Memory B cell (primary cell): ENCODE results near the gene PTPRN2.

Experiments
- ATAC-seq: fragments of 150-1000 bp; cut with Tn5 transposase; 2 replicates; pipeline ENCODE4 v1.10.0; 2021; ENCODE audit warnings: low read depth, mild to moderate bottlenecking, moderate library complexity
- DNase-seq, 2 donors: peaks; one replicate each; pipeline ENCODE4 v3.0.0; 2022; ENCODE audit warnings: low spot score in 2 of 2
- H3K27ac Mint-ChIP-seq: one replicate; pipeline ENCODE4 v1.8.0; 2022; ENCODE audit warnings: mild to moderate bottlenecking, moderate library complexity, mixed read lengths
- H3K27me3 Mint-ChIP-seq: one replicate; pipeline ENCODE4 v1.8.0; 2022; ENCODE audit warnings: mixed read lengths
- H3K36me3 Mint-ChIP-seq: one replicate; pipeline ENCODE4 v1.8.0; 2022; ENCODE audit warnings: mild to moderate bottlenecking, mixed read lengths
- H3K4me1 Mint-ChIP-seq: one replicate; pipeline ENCODE4 v1.8.0; 2022; ENCODE audit warnings: mixed read lengths
- H3K4me3 Mint-ChIP-seq: one replicate; pipeline ENCODE4 v1.8.0; 2022; ENCODE audit warnings: mild to moderate bottlenecking, moderate library complexity, mixed read lengths
- H3K9me3 Mint-ChIP-seq: one replicate; pipeline ENCODE4 v1.8.0; 2022; ENCODE audit warnings: mixed read lengths

Gene PTPRN2

DNA sequence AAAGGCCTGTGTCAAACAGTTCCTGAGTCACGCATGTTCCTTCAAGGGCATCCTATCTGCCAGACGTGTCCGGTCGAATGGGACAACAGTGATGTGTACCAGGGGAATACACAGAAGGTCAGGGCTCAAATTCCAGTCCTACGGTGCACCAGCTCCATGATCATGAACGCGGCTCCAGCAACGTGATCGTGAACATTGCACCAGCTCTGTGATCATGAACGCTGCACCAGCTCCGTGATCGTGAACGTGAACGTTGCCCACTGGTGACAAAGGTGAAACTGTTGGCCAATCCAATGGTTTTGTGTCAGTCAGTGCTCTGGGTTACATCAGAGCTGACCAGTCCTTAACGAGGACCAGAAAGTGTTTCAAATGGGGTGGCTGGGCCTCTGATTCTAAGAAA is 4.3 kb upstream of the PTPRN2 start:
- ATAC-seq (no peak), DNase-seq (no peak)
- H3K27ac Mint-ChIP-seq: no peak overlapping the region
- H3K27me3 Mint-ChIP-seq: peaks cover 11% of the 10 kb centered on the region
- H3K9me3 Mint-ChIP-seq: peaks cover 1% of the 10 kb centered on the region
- H3K4me3 Mint-ChIP-seq: no peak overlapping the region
- H3K36me3 Mint-ChIP-seq: peaks cover 4% of the 10 kb centered on the region
- no peaks in the 10 kb centered on the region for H3K4me1 Mint-ChIP-seq

DNA sequence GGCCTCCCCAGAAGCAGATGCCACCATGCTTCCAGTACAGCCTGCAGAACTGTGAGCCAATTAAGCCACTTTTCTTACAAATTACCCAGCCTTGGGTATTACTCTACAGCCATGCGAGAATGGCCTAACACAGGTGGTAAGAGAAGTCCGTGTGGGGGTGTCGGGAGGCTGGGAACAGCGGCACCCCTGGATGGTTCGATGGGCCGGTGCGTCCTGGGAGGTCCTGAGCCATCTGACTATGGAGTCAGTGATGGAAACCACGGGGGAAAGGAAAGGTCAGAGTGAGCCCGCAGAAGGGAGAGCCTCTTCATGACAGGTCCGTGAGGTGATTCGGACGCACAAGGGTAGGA is 2.5 kb upstream of the PTPRN2 start:
- DNase-seq (no peak), ATAC-seq (no peak)
- no peak overlapping the region for H3K4me3 Mint-ChIP-seq
- H3K36me3 Mint-ChIP-seq: peaks cover 4% of the 10 kb centered on the region
- H3K27ac Mint-ChIP-seq: no peak overlapping the region
- peaks cover 4% of the 10 kb centered on the region for H3K4me1 Mint-ChIP-seq
- peaks cover 17% of the 10 kb centered on the region for H3K27me3 Mint-ChIP-seq
- peaks cover 1% of the 10 kb centered on the region for H3K9me3 Mint-ChIP-seq

DNA sequence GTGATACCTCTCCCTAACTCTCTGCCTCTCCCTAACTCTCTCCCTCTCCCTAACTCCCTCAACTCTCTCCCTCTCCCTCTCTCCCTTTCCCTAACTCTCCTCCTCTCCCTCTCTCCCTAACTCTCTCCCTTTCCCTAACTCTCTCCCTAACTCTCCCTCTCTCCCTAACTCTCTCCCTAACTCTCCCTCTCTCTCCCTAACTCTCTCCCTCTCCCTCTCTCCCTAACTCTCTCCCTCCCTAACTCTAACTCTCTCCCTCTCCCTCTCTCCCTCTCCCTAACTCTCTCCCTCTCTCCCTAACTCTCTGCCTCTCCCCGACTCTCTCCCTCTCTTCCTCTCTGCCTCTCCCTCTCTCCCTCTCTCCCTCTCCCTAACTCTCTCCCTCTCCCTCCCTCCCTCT is 2.0 kb upstream of the PTPRN2 start:
- H3K27me3 Mint-ChIP-seq: peaks cover 17% of the 10 kb centered on the region
- no peak for DNase-seq
- H3K4me3 Mint-ChIP-seq: peak overlapping the region; percentile 36

DNA sequence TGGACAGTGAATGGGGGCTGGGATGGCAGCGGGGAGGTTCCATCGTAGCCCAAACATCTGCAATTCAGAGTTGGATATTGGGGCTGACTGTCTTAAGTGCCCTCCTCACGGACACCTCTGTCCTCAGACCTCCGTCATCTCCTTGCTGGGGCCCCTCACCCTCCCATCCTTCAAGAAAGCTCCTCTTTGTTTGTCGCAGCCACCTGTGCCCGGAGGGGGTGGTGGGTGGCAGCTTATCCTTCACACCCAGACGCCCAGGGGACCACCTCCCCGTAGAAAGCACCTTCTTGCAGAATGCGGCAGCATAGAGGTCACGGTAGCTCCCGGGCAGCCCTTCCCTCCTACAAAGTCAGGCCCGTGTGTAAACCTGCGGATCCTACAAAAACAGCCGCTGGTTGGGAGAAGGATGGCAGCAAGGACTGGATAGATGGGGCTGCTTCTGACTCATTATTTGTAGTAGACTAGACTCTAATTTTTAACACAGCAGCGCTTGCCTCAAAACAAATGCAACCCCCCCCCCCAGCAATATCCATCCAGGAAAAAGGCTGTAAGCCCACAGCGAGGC is 1.3 kb upstream of the PTPRN2 start:
- ATAC-seq (no peak), DNase-seq (no peak)
- peaks cover 1% of the 10 kb centered on the region for H3K9me3 Mint-ChIP-seq
- H3K4me3 Mint-ChIP-seq: peak overlapping the region; percentile 70
- H3K27me3 Mint-ChIP-seq: peaks cover 23% of the 10 kb centered on the region
- H3K36me3 Mint-ChIP-seq: peaks cover 4% of the 10 kb centered on the region
- H3K4me1 Mint-ChIP-seq: peaks cover 7% of the 10 kb centered on the region
- no peak overlapping the region for H3K27ac Mint-ChIP-seq

More for the DNA sequence above, 2.0 kb upstream of the PTPRN2 start:
- ATAC-seq: no peak
- H3K4me1 Mint-ChIP-seq: peaks cover 4% of the 10 kb centered on the region
- no peak overlapping the region for H3K27ac Mint-ChIP-seq
- H3K36me3 Mint-ChIP-seq: peaks cover 4% of the 10 kb centered on the region
- peaks cover 1% of the 10 kb centered on the region for H3K9me3 Mint-ChIP-seq

DNA sequence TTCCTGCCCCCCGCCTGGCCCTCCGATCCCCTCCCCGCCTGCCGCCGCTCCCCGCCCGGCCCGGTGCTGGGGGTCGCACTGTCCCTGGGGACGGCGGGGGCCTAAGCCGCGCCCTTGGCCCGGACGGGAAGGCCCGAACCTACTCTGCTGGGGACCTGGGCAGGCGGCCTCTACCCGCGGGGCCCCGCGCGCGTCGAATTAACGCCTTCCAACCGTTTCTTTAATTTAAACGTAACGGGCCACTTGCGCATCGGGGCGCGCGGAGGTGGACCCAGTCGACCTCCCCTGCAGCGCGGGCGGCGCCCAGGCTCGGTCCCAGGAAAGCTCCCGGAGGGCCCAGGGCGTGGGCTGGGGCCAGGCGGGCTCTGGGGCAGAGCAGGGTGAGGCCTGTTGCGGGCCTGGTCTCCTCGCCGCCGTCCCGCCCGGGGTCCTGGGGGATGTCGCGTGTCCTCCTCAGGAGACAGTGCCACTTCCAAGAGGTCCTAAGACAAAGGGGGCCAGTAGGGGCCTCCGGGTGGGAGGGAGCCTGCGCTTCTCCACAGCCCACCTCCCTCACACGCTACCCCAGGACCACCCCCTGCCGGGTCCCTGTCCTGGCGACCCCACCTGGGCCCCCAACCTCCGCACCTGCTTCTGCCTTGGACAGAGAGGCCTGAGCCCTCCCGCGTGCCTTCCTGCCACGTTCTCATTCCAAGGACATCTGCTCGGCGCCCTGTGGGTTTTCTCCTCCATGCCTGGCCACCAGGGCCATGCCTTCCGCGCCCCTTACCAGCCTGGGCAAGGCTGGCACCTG is 658 bp upstream of the PTPRN2 start:
- ATAC-seq (no peak), DNase-seq (no peak)
- peaks cover 1% of the 10 kb centered on the region for H3K9me3 Mint-ChIP-seq
- peaks cover 30% of the 10 kb centered on the region for H3K27me3 Mint-ChIP-seq
- peaks cover 7% of the 10 kb centered on the region for H3K4me1 Mint-ChIP-seq
- peak overlapping the region; percentile 70 for H3K4me3 Mint-ChIP-seq
- H3K27ac Mint-ChIP-seq: no peak overlapping the region
- H3K36me3 Mint-ChIP-seq: peaks cover 4% of the 10 kb centered on the region

DNA sequence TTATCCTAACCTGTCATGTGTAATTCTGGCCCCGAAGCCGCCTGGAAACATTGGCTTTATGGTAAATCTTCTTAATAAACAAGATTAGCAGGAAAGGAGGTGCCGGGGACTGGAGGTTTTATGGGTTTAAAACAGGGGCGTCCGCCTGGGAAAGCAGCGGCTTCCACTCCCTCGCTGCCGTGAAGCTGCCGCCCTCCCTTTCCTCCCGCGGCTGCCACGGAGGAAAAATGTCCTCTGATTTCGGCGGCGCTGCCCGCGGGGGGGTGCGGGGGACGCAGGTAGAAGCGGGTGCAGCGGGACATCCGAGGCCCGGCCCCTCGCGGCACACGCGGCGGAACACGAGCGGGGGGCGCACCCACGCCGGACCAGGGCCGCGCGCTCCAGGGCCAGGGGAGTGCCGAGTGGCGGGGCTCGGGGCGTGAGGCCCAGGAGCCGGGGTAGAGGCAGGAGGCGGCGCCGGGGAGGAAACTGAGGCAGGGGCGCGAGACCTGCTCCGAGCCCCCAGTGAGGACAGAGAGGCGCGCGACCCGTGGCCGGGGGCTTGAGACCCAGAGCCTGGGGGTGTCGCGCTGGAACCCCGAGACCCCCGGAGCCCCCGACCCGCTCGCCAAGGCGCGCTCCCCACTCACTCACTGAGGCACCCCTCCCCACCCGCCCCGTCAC is 993 bp downstream of the PTPRN2 start:
- peaks cover 9% of the 10 kb centered on the region for H3K4me1 Mint-ChIP-seq
- peaks cover 32% of the 10 kb centered on the region for H3K27me3 Mint-ChIP-seq
- DNase-seq (no peak), ATAC-seq (no peak)
- no peak overlapping the region for H3K27ac Mint-ChIP-seq
- H3K9me3 Mint-ChIP-seq: peaks cover 1% of the 10 kb centered on the region
- no peak overlapping the region for H3K4me3 Mint-ChIP-seq
- peaks cover 4% of the 10 kb centered on the region for H3K36me3 Mint-ChIP-seq

DNA sequence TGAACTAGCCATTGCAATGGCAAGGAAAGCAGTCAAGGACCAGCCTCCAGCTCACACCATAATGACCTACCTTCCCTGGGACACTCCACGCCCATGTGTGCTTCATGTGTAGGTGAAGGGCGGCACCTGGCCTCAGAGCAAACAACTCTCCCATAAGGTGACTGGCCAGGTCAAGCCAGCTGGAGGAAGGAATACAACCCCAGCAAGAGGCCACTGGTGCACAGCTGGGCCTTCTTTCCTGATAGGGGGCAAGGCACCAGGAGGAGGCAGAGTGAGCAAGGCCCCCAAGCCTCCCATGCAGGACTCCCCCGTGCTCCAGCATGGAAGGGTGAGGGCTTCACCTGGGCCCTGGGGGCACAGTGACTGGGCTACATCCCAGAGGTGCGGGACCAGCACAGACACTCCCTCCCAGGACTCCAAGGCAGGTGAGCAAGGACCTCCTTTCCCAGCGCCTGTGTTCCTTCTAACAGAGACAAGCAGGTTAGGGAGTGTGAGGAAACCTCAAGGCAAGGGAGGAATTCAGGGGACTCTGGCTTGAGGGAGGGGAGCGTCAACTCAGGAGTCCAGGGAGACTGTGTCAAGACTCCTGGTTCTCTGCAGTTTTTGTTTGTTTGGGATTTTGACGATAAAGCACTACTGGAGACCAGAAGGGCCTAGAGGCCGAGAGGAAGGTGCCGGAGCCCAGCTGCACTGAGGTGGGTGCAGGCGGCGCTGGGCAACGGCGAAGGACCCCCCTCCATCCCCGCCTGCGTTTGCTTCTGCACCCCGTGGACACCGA is 1.7 kb downstream of the PTPRN2 start:
- Mint-ChIP-seq H3K36me3 (peaks cover 5% of the 10 kb centered on the region), H3K4me3 (peak overlapping the region; percentile 45), H3K27me3 (peaks cover 32% of the 10 kb centered on the region), H3K27ac (no peak overlapping the region), H3K9me3 (peaks cover 1% of the 10 kb centered on the region), H3K4me1 (peaks cover 12% of the 10 kb centered on the region)
- DNase-seq (no peak), ATAC-seq (no peak)

DNA sequence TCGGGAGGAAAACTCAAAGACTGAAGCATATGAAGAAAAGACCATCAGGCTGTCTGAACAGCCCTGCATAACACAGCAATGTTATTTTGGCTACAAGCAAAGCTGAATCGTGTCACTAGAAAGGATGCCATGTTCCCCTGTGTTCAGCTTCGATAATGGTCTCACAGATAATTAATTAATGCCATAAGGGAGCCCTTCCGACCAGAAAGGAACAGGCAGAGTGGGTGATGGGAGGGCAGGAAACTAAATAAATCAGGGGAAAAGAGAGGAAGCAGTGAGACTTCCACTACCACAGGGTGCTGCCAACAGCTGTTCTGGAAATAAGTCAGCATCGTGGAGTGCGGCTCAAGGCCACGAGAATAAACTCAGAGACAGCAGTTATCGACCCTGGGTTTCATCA is 3.2 kb downstream of the PTPRN2 start:
- no peak overlapping the region for H3K27ac Mint-ChIP-seq
- no peak for DNase-seq
- no peak for ATAC-seq
- peaks cover 27% of the 10 kb centered on the region for H3K27me3 Mint-ChIP-seq
- H3K4me1 Mint-ChIP-seq: peaks cover 12% of the 10 kb centered on the region
- peaks cover 6% of the 10 kb centered on the region for H3K36me3 Mint-ChIP-seq
- H3K4me3 Mint-ChIP-seq: no peak overlapping the region
- H3K9me3 Mint-ChIP-seq: peaks cover 3% of the 10 kb centered on the region

DNA sequence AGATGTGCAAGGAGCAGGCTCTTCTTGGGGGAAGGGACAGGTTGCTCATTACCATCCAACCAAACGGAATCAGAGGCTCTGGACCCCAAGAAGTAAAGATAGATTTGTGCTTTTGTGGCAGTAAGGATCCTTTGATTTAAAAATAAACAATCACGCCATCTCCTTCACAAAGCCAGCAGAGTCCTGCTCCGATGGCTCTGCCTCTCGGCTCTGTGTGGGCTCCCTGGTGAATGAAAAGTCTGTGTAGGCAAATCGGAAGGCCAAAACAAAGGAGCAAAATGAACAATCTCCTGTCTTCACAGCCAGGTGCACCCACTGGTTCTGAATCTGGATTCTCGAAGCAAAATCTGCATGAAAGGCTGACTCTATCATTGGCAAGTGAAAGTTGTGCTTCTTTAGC is 3.8 kb downstream of the PTPRN2 start:
- Mint-ChIP-seq H3K4me1 (peaks cover 12% of the 10 kb centered on the region), H3K9me3 (peaks cover 5% of the 10 kb centered on the region), H3K4me3 (no peak overlapping the region), H3K27ac (no peak overlapping the region), H3K36me3 (peaks cover 6% of the 10 kb centered on the region), H3K27me3 (peaks cover 24% of the 10 kb centered on the region)
- ATAC-seq (no peak), DNase-seq (no peak)

DNA sequence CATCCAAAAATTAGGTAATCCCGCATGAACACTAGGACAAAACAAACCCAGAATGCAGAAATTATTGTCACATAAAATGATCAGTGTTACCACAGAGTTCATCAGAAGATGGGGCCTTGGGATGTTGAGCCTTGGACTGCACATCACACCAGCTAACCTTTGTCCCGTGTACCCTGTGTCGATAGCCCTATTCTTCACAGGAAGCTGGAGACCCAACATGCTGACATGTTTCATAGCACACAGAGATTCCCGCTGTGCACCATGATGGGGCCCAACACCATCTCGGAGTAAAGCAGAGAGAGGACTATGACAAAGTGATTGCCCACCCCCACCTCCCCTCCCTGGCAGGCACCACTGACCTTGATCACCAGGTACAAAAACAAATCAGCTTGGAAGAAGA is 4.5 kb downstream of the PTPRN2 start:
- no peak for ATAC-seq
- DNase-seq: no peak
- peaks cover 12% of the 10 kb centered on the region for H3K4me1 Mint-ChIP-seq
- H3K36me3 Mint-ChIP-seq: peaks cover 6% of the 10 kb centered on the region
- H3K9me3 Mint-ChIP-seq: peaks cover 7% of the 10 kb centered on the region
- no peak overlapping the region for H3K27ac Mint-ChIP-seq
- no peak overlapping the region for H3K4me3 Mint-ChIP-seq
- H3K27me3 Mint-ChIP-seq: peaks cover 21% of the 10 kb centered on the region

DNA sequence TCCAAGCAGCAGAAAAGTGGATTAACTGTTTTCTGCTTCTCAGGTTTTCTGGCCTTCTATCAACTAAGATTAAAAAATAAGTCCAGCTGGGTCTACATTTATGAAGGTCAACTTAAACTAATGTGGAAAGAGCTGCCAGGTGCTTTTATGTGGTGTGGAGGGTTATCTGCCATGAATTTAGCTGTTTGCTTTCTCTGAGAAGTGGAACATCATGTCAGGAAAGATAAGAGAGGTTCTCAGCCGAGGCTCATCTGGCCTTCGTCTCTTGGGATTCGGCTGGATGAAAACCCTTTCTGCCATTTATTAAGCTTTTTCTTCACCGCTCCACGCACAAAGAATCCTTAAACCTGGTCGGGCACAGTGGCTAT is 5.5 kb downstream of the PTPRN2 start:
- H3K36me3 Mint-ChIP-seq: peaks cover 6% of the 10 kb centered on the region
- no peak for ATAC-seq
- peaks cover 21% of the 10 kb centered on the region for H3K27me3 Mint-ChIP-seq

DNA sequence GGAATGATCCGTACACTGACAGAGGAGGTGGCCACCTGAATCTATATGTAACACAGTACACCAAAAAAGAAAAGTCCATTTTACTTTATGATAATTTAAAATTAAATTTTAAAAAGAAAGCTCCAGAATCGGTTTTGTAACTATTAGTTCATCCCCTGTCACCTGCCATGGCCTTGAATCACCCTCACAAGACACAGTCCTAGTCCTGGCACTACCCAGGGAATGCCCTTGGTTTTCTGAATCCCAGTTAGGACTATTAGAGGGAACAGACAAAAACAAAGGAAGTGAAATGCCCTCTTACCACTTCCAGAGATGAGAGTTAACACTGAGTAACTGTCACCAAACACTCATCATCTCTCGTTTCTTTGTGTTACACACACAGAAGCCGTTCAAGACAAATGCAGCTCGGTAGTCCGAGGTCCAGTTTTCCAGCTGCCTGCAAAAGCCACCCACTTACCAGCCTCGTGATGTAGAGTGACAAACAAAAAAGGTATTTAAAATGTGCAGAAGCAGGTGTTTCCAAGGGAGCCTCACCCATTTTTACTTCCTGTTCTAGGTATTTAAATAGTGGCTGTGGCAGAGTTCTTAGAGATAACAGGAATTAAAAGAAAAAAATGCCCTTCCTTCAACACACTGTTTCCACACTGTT is 6.1 kb downstream of the PTPRN2 start:
- ATAC-seq (peak; percentile 37), DNase-seq (no peak)
- Mint-ChIP-seq H3K4me3 (no peak overlapping the region), H3K36me3 (peaks cover 6% of the 10 kb centered on the region), H3K27me3 (peaks cover 21% of the 10 kb centered on the region), H3K4me1 (peaks cover 12% of the 10 kb centered on the region), H3K9me3 (peaks cover 7% of the 10 kb centered on the region), H3K27ac (no peak overlapping the region)

More for the DNA sequence above, 5.5 kb downstream of the PTPRN2 start:
- H3K9me3 Mint-ChIP-seq: peaks cover 7% of the 10 kb centered on the region
- H3K4me1 Mint-ChIP-seq: peaks cover 12% of the 10 kb centered on the region
- DNase-seq: no peak
- H3K4me3 Mint-ChIP-seq: no peak overlapping the region
- no peak overlapping the region for H3K27ac Mint-ChIP-seq

DNA sequence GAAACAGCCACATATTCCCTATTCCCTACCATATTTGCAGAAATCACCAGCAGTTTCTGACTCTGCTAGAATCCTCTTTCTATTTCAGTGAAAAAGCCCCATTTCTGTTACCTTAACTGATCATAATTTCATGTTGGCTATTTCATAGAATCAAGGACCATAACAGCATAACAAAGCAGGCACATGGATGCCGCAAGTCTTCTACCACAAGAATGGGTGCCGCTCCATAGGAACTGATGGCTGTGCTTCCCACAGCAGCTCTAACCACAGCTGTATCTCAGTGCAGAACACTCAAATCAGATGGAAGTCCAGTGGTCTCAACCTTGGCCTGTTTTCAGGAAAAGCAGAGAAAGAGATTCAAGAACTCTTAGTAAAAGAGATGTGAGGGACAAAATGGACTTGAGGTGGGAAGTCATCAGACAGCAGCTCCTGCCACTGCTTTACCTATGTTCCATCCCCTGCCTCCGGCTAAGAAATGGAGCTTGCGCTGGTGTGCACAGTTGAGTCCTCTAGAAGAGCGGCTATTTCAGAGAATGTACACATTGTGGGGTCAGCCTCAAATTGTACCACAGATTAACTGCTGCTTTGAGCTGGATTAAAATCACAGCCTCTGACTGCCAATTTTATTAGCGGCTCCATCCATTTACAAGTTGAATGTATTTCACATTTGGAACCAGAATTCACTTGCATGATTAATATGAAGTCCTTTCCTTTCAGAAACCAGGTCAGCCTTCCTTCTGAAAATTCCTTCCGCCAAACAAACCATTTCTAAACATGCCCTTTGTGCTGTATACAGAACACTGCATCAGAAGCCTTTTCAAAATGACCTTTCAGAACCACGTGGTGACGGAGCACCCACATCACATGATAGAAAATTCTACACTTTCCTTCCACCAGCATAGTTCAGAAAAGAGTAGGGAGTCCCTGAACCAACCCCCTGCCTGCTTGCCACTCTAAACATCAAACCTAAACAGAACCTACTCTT is 7.7 kb downstream of the PTPRN2 start:
- DNase-seq (no peak), ATAC-seq (no peak)
- Mint-ChIP-seq H3K4me1 (peaks cover 8% of the 10 kb centered on the region), H3K4me3 (no peak overlapping the region), H3K9me3 (peaks cover 7% of the 10 kb centered on the region), H3K36me3 (peaks cover 6% of the 10 kb centered on the region), H3K27me3 (peaks cover 15% of the 10 kb centered on the region), H3K27ac (no peak overlapping the region)
